Gastroesophageal sphincter (tissue), 3 donors: ENCODE data around the gene ARL4C.

Experiments
- POLR2A ChIP-seq, 2 donors: fragments of 450-650 bp; IDR thresholded peaks; one replicate each; pipeline ENCODE4 v1.6.1; 2017; ENCODE audit warnings: antibody characterized with exemption in 2 of 2, mild to moderate bottlenecking in 2 of 2, moderate library complexity in 1 of 2
- POLR2AphosphoS5 ChIP-seq: sonication (generic); formaldehyde crosslinking; IDR thresholded peaks from one replicate; pipeline ENCODE4 v1.6.1; 2017; ENCODE audit warnings: antibody characterized with exemption
- TF ChIP-seq, protein P1 (sequence below), 4 experiments: fragments of 200-600 bp in 2 of 4; fragments of 450-650 bp in 2 of 4; sonication (generic) in 1 of 4; IDR thresholded peaks; one replicate each; pipeline ENCODE4 v1.5.1; 2017 to 2019; ENCODE audit warnings: antibody characterized with exemption in 4 of 4, mild to moderate bottlenecking in 2 of 4, moderate library complexity in 2 of 4

DNA sequence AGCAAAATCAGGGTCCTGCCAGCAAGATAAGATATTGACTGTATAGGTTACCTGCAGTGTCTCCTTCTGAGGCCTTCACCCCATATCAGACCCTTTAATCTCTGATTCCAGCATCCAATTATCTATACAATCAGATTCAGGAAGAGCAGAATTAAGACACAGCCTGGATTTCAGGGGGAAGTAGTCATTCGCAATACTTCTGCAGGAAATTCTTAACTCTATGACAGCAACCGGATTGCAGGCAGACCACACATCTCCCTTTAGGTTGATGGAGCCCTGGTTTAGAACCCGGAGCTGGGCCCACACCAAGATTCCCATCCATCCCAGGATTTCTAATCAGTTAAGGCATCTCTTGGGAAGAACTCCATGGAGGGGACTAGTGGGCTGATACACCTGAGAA, 9.5 kb downstream of the ARL4C start:
- TF ChIP-seq POLR2AphosphoS5 (no peak), POLR2A (IDR thresholded peaks at IDR 0.05) (no peak)
- TF ChIP-seq, protein P1, sequence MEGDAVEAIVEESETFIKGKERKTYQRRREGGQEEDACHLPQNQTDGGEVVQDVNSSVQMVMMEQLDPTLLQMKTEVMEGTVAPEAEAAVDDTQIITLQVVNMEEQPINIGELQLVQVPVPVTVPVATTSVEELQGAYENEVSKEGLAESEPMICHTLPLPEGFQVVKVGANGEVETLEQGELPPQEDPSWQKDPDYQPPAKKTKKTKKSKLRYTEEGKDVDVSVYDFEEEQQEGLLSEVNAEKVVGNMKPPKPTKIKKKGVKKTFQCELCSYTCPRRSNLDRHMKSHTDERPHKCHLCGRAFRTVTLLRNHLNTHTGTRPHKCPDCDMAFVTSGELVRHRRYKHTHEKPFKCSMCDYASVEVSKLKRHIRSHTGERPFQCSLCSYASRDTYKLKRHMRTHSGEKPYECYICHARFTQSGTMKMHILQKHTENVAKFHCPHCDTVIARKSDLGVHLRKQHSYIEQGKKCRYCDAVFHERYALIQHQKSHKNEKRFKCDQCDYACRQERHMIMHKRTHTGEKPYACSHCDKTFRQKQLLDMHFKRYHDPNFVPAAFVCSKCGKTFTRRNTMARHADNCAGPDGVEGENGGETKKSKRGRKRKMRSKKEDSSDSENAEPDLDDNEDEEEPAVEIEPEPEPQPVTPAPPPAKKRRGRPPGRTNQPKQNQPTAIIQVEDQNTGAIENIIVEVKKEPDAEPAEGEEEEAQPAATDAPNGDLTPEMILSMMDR (IDR thresholded peaks at IDR 0.05) = no peak
